Activated naive CD8-positive, alpha-beta T cell treated with anti-CD3 and anti-CD28 coated beads, Interleukin-2, amount 50 U/mL, for 24 hours (primary cell): ENCODE data around the gene LMF2.

ENCODE experiments used
- ATAC-seq: fragments of 150-1000 bp; cut with Tn5 transposase; one replicate; pipeline ENCODE4 v1.10.0; 2021
- DNase-seq: peaks from one replicate; pipeline ENCODE4 v3.0.0; 2021
- H3K27ac Mint-ChIP-seq: one replicate; pipeline ENCODE4 v1.8.0; 2021; ENCODE audit warnings: mild to moderate bottlenecking, mixed read lengths
- H3K27me3 Mint-ChIP-seq: one replicate; pipeline ENCODE4 v1.8.0; 2021; ENCODE audit warnings: mixed read lengths
- H3K36me3 Mint-ChIP-seq: one replicate; pipeline ENCODE4 v1.8.0; 2021; ENCODE audit warnings: low read depth, mixed read lengths
- H3K4me1 Mint-ChIP-seq: one replicate; pipeline ENCODE4 v1.8.0; 2021; ENCODE audit warnings: mixed read lengths
- H3K4me3 Mint-ChIP-seq: one replicate; pipeline ENCODE4 v1.8.0; 2021; ENCODE audit warnings: mild to moderate bottlenecking, moderate library complexity, mixed read lengths
- H3K9me3 Mint-ChIP-seq: one replicate; pipeline ENCODE4 v1.8.0; 2021; ENCODE audit warnings: mixed read lengths

The LMF2 gene

GRCh38 chr22:50488006-50488677 lies 19.4 kb downstream of the LMF2 start:
- H3K27me3 Mint-ChIP-seq, result peaks cover 2% of the 10 kb centered on the region
- peaks cover 10% of the 10 kb centered on the region for H3K4me1 Mint-ChIP-seq
- ATAC-seq (no peak), DNase-seq (no peak)
- H3K36me3 Mint-ChIP-seq, result no peaks in the 10 kb centered on the region
- H3K27ac Mint-ChIP-seq, result no peak overlapping the region
- no peak overlapping the region for H3K4me3 Mint-ChIP-seq
- no peaks in the 10 kb centered on the region for H3K9me3 Mint-ChIP-seq

- Mint-ChIP-seq H3K27ac (no peak overlapping the region), H3K36me3 (no peaks in the 10 kb centered on the region), H3K4me3 (no peak overlapping the region), H3K27me3 (peaks cover 2% of the 10 kb centered on the region), H3K9me3 (no peaks in the 10 kb centered on the region), H3K4me1 (peaks cover 10% of the 10 kb centered on the region)
- DNase-seq (no peak), ATAC-seq (peak; percentile 11)
Measured at GRCh38 chr22:50487290-50488005, 20.1 kb downstream of the LMF2 start.

- Mint-ChIP-seq H3K27me3 (peaks cover 2% of the 10 kb centered on the region), H3K9me3 (no peaks in the 10 kb centered on the region), H3K4me1 (peaks cover 10% of the 10 kb centered on the region), H3K4me3 (no peak within 1 kb of the TSS), H3K27ac (no peak within 1 kb of the TSS), H3K36me3 (no peaks in the 10 kb centered on the region)
- ATAC-seq (no peak), DNase-seq (no peak)
Measured at GRCh38 chr22:50486561-50487289, 20.8 kb downstream of the LMF2 start, which contains the start of gene MIOX. Gene MIOX (plus strand): TSS chr22:50486859. CDS start chr22:50486898, 39 bp downstream.

- Mint-ChIP-seq H3K4me1 (peaks cover 2% of the 10 kb centered on the region), H3K36me3 (no peaks in the 10 kb centered on the region), H3K27me3 (peaks cover 2% of the 10 kb centered on the region), H3K27ac (no peak overlapping the region), H3K4me3 (no peak overlapping the region), H3K9me3 (no peaks in the 10 kb centered on the region)
- DNase-seq (no peak), ATAC-seq (no peak)
Measured at GRCh38 chr22:50485221-50486131, 22.0 kb downstream of the LMF2 start.

- no peak for DNase-seq
- H3K27me3 Mint-ChIP-seq, result peaks cover 9% of the 10 kb centered on the region
- H3K9me3 Mint-ChIP-seq, result no peaks in the 10 kb centered on the region
- no peak overlapping the region for H3K4me3 Mint-ChIP-seq
- H3K27ac Mint-ChIP-seq, result no peak overlapping the region
- no peaks in the 10 kb centered on the region for H3K36me3 Mint-ChIP-seq
- no peak for ATAC-seq
- peaks cover 5% of the 10 kb centered on the region for H3K4me1 Mint-ChIP-seq
Measured at GRCh38 chr22:50483977-50484853, 23.3 kb downstream of the LMF2 start.

GRCh38 chr22:50483556-50483955 lies 23.9 kb downstream of the LMF2 start:
- H3K27ac Mint-ChIP-seq, result no peak overlapping the region
- H3K9me3 Mint-ChIP-seq, result no peaks in the 10 kb centered on the region
- ATAC-seq (no peak), DNase-seq (no peak)
- H3K27me3 Mint-ChIP-seq, result peaks cover 9% of the 10 kb centered on the region
- no peaks in the 10 kb centered on the region for H3K36me3 Mint-ChIP-seq
- no peak overlapping the region for H3K4me3 Mint-ChIP-seq
- peaks cover 5% of the 10 kb centered on the region for H3K4me1 Mint-ChIP-seq

- H3K4me1 Mint-ChIP-seq, result peaks cover 5% of the 10 kb centered on the region
- peaks cover 9% of the 10 kb centered on the region for H3K27me3 Mint-ChIP-seq
- DNase-seq (no peak), ATAC-seq (no peak)
- no peak overlapping the region for H3K27ac Mint-ChIP-seq
- H3K36me3 Mint-ChIP-seq, result no peaks in the 10 kb centered on the region
- H3K4me3 Mint-ChIP-seq, result peak overlapping the region; percentile 24
- no peaks in the 10 kb centered on the region for H3K9me3 Mint-ChIP-seq
Measured at GRCh38 chr22:50483106-50483505, 24.4 kb downstream of the LMF2 start.

GRCh38 chr22:50482107-50483074 lies 25.1 kb downstream of the LMF2 start:
- Mint-ChIP-seq H3K27me3 (peaks cover 9% of the 10 kb centered on the region), H3K36me3 (no peaks in the 10 kb centered on the region), H3K4me3 (peak overlapping the region; percentile 75), H3K9me3 (no peaks in the 10 kb centered on the region), H3K27ac (no peak overlapping the region), H3K4me1 (peaks cover 5% of the 10 kb centered on the region)
- DNase-seq (no peak), ATAC-seq (peak; percentile 7)

GRCh38 chr22:50481440-50482106 lies 25.9 kb downstream of the LMF2 start, which contains the start of gene ADM2:
Gene ADM2 (plus strand): TSS chr22:50481543. CDS start chr22:50481848, 305 bp downstream.
- H3K27me3 Mint-ChIP-seq, result peaks cover 9% of the 10 kb centered on the region
- H3K36me3 Mint-ChIP-seq, result no peaks in the 10 kb centered on the region
- peaks cover 5% of the 10 kb centered on the region for H3K4me1 Mint-ChIP-seq
- ATAC-seq (peak; percentile 65), DNase-seq (peak; percentile 75)
- H3K27ac Mint-ChIP-seq, result no peak within 1 kb of the TSS
- H3K4me3 Mint-ChIP-seq, result peak within 1 kb of the TSS; percentile 75
- no peaks in the 10 kb centered on the region for H3K9me3 Mint-ChIP-seq

- peaks cover 7% of the 10 kb centered on the region for H3K27me3 Mint-ChIP-seq
- DNase-seq, result no peak
- peaks cover 5% of the 10 kb centered on the region for H3K4me1 Mint-ChIP-seq
- H3K9me3 Mint-ChIP-seq, result no peaks in the 10 kb centered on the region
- ATAC-seq, result no peak
- H3K36me3 Mint-ChIP-seq, result no peaks in the 10 kb centered on the region
- H3K27ac Mint-ChIP-seq, result no peak overlapping the region
- peak overlapping the region; percentile 67 for H3K4me3 Mint-ChIP-seq
Measured at GRCh38 chr22:50481045-50481439, 26.5 kb downstream of the LMF2 start.

- DNase-seq, result no peak
- ATAC-seq, result no peak
- Mint-ChIP-seq H3K4me1 (peaks cover 6% of the 10 kb centered on the region), H3K27me3 (peaks cover 7% of the 10 kb centered on the region), H3K9me3 (no peaks in the 10 kb centered on the region), H3K36me3 (no peaks in the 10 kb centered on the region), H3K27ac (no peak overlapping the region), H3K4me3 (peak overlapping the region; percentile 67)
Measured at GRCh38 chr22:50479721-50480120, 27.8 kb downstream of the LMF2 start.

- DNase-seq (no peak), ATAC-seq (no peak)
- Mint-ChIP-seq H3K27me3 (peaks cover 7% of the 10 kb centered on the region), H3K4me3 (no peak overlapping the region), H3K4me1 (peaks cover 19% of the 10 kb centered on the region), H3K36me3 (no peaks in the 10 kb centered on the region), H3K9me3 (no peaks in the 10 kb centered on the region), H3K27ac (no peak overlapping the region)
Measured at GRCh38 chr22:50477923-50478322, 29.6 kb downstream of the LMF2 start.
